Inflammatory macrophage (primary cell): ENCODE data around the gene GPC5.
"Not testable (repeated sequence)": the region's sequence is repeated elsewhere in the genome, so short reads cannot be mapped to it uniquely, and the experiment has no call there.

Experiments used
- DNase-seq, 2 donors: peaks; one replicate each; pipeline ENCODE4 v3.0.0-alpha.2; 2020 to 2022

GPC5 gene

DNA sequence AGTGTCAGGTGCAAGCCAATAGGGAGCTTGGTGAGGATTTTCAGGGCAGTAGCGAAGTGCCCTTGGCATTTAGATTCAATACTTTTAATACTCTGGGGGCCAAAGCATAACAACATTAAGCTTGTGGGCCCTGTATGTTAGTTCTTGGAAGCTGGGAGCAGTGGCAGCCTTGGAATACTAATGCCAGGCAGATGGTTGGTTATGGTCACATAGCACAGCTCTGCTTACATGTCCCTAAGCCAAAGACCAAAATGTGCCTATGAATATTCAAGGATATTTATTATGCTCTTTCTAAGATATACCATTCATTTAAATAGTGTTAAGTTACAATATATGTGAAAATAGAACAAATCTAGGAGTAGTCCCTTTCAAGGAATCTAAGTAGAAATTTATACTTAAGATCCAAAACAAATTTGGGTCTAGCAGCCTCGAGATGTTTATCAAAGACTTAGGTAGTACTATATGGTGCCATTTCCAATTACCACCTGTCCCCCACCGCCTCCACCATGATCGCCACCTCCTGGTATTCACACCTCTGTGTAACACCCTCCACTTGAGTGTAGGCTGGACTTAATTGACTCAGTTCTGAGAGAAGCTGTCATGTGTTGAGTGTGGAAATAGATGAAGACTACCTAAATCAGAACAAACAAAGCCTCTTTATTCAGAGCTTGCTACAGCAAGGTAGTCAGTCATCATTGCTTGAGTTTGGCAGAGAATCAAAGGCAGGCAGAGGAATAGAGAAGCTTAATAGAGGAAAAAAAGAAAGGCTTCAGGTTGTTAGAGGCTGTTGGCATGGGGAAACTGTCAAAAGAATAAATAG lies 261.0 kb downstream of the GPC5 start:
- DNase-seq, result no peak

DNA sequence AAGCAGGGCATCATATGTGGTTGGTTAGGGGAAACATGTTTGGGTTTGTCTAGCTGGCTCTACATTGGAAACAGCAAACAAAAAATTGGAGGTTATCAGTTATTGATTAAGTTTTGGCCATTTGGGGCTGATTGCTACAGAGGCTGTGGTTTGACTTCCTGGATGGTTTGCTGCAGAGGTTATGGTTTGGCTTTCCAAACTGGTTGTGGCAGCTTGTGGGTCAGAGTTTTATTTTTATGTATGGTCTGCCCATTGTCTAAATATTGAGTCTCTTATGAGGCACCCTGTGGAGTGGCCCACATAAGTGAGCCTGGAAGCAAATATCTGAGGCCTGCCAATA lies 261.6 kb downstream of the GPC5 start:
- DNase-seq, result no peak

DNA sequence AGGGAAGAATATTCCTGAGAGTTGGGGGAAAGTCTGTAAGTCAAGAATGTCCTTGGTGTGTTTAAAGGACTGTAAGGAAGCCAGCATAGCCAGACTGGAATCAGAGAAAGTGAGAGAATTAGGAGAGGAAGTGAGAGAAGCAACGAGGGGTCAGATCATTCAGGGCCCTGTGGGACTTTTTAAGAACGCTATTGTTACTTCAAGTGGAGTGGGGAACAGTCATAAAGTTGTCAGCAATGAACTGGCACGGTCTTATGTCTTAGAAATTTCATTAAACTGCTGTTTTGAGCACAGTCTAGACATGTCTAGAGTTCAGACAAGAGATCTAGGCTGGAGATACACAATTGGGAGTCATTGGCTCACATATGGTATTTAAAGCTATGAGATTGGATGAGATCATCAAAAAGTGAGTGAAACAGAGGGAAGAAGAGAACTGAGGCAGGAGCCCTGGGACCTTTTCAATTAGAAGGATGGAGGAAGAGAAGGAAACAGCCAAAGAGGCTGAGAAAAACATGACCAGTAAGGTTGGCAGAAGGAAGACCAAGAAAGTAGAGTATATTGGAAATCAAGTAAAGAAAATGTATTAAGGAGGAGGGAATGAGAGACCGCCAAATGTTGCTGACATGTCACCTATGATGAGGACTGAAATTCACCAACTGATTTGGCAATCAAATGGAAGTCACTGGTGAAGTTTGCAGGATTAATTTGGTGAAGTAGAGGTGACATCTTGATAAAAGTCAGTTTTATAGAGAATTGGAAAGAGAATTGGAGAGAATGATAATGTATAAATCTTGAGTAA lies 263.5 kb downstream of the GPC5 start:
- no peak for DNase-seq

DNA sequence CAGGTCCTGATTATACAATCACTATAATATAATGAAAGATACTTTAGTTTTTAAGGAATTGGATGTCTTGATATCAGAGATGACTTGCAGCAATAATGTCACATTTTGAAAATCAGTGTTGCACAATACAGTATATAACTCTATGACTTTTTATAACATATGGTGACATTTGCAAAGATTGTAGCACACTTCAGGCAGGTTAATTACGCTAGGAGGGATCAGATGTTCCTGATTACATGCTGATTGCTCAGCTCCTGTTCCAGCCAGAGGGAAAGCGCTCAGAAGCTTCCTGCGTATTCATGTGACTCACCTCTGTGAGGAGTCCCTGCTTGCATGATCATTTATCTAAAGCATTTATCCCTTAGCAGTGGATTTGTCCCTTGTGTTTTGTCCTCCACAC lies 265.6 kb downstream of the GPC5 start:
- no peak for DNase-seq

DNA sequence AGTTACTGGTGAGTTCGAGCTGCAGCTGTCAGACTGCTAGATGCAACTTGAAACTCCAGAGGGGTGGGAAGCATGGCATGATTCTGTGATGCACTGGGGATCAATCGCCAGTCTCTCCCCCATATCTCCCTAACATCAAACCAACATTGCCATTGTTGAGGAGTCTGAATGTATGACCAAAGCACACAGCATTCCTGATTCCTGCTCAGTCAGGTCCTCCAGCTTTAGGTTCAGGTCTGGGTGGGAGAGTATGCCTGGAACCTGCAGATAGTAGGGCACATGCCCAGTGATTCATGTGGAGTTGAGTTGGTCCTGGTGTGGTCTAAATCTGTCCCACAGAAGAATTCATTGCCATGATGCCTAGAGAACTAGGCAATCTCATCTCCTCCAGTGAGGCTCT lies 269.1 kb downstream of the GPC5 start:
- no peak for DNase-seq

DNA sequence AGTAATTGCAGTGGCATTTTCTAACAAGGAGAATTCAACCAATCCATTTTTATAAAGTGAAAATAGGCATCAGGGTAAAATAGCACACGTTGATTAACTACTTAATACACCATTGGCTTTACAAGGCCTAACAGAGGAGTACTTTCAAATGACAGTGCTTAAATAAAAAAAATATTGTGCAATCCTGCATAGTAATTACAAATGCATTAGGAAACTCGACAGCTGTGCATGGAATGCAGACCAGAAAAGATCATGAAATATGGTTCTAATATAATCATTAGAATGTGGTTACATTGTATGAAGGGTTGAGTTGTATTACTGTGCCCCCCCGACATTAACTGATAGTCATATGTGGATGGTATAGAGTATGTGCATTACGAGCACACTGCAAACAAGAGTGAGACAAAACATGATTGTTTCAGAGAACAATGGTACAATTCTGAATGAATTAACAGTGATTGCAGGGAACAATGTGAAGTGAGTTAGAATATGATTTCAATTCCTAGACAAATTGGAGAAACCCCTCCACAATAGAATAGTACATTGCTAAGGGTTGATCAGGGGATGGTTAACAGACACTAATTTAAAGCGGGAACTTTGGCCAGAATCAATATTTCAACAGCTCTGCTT lies 270.6 kb downstream of the GPC5 start:
- DNase-seq, result no peak

DNA sequence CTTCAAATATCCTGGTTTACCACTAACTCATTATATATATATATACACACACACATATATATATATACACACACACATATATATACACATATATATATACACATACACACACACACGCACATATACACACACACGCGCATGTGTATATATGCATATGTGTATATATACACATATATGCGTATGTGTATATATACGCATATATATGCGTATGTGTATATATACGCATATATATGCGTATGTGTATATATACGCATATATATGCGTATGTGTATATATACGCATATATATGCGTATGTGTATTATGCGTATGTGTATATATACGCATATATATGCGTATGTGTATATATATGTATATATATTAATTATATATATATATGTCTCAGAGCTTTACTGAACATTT lies 275.9 kb downstream of the GPC5 start:
- not testable (repeated sequence) for DNase-seq

DNA sequence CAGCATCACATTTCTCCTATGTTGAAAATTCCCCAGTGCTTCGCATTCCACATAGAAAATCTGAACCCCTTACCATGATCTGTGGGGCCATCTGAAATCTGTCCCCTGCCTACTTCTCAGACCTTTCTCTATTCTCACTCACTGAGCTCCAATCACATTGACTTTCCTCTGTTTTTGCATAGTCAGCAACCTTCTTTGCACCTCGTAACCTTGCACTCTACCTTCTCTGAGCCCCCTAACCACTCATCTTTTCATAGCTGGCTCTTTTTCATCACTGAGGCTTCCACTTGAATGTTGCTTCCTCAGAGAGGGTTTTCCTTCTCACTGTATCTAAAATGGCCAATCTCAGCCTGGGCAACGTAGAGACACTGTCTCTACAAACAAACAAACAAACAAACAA lies 286.3 kb downstream of the GPC5 start:
- no peak for DNase-seq

DNA sequence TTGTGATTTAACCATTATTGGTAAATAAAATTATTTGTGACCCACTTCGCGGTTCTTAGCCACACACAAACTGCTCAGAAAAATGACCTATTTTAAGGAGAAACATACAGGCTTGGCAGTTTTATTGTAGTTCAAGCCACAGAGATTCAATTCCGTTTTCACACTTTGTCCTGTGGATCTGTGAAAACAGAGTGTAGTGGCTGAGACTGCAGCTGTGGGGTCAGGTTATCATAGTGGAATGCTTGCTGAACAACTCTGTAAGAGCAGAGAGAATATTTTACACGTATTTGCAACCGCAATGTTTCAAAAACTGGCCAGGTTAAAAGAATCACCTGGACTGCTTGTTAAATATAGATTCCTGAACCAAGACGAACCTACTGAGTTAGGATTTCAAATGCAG lies 292.5 kb downstream of the GPC5 start:
- no peak for DNase-seq

DNA sequence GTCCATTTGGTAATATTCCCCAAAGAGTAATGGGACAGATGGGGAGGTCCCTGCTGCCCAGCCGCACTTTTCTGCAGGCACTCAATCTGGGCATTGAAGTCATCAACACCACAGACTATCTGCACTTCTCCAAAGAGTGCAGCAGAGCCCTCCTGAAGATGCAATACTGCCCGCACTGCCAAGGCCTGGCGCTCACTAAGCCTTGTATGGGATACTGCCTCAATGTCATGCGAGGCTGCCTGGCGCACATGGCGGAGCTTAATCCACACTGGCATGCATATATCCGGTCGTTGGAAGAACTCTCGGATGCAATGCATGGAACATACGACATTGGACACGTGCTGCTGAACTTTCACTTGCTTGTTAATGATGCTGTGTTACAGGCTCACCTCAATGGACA lies 295.0 kb downstream of the GPC5 start:
- DNase-seq, result no peak

DNA sequence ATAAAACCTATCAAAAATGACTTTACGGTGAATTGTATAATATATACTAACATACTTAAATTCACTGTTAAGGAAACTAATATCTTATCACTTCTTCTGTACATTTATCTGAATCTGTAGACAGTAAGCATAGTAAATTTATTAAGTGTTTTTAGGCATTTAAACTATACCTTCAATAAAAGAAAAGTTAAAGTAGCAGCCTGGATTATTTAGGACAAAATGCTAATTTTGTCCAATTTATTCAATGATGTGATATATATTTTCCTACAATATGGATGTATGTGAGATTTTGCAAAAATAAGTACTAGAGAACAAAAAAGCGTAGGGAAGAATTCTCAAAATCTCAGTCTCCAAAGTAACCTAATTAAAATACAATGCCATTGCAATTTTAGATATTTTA lies 299.9 kb downstream of the GPC5 start:
- no peak for DNase-seq

DNA sequence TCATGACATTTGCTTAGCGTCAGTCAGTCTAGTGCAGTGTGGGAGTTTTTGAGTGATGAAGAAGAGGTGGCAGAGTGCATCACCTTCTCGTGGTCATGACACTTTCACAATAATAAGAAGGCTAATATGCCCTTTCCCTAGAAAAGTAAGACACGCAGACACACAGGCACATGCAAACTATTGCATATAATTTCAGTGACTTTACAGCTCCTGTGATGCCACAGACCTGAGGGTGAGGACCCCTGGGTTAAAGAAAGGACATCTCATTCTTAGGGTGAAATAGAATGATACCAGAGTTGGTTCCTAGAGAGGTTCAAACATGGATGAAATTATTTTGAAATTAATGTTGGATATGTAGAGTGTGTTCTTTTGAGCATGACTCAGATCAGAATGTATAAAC lies 300.3 kb downstream of the GPC5 start:
- DNase-seq, result no peak

DNA sequence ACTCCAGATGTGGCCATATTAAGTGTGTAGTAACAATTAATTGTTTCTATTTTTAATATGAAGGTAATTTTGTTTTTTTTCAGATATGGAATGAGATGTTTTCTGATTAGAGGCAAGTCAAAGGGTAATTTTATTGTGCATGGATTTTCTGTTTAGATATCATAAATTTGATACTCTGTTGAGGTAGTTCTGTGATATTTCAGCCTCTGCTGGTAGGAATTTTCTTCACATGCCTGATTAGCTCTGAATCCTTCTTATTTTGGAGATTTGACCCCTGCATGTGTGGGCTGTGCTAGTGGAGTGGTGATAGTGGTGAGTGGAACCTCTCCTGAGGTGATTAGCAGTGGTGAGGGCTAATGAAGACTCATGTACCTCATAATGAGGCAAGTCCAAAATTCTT lies 301.4 kb downstream of the GPC5 start:
- no peak for DNase-seq

DNA sequence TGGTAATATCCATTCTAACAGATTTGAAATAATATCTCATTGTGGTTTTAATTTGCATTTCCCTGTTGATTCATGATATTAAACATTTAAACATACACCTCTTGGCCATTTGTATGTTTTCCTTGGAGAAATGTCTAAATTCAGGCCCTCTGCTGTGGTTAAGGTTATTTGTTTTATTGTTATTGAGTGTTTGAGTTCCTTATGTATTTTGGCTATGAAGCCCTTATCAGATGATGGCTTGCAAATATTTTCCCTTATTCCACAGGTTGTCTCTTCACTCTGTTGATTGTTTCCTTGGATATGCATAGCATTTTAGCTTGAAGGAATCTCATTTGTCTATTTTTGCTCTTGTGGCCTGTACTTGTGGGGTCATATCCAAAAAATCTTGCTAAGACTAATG lies 303.6 kb downstream of the GPC5 start:
- no peak for DNase-seq

DNA sequence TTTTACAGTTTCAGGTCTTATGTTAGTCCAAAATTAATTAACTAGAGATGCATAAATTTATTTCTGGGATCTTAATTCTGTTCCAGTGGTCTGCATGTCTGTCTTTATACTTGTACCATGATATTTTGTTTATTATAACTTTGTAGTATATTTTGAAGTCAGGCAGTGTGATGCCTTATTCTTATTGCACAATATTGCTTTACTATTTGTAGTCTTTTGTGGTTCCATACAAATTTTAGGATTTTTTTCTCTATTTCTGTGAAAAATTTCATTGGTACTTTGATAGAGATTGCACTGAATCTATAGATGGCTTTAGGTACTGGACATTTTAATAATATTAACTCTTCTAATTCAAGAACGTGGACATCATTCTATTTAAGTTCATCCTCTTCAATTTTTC lies 304.0 kb downstream of the GPC5 start:
- DNase-seq, result no peak

DNA sequence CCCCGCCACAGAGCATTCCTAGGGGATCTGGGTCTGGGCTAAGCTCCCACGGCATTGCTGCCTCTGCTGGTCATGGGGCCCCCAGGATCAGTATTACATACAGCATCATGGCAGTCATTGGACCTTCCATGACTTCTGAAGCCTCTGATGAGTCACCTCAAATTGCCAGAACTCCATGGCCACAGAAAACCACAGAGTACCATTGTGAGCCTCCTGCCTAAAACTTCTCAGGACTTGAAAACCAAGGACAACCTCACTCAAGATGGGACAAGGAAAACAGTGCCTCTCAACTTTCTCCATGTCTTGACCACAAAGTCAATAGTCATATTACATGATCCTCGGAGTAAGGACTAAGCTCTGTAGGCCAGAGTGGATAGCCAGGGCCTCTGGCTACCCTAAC lies 306.0 kb downstream of the GPC5 start:
- DNase-seq, result no peak

DNA sequence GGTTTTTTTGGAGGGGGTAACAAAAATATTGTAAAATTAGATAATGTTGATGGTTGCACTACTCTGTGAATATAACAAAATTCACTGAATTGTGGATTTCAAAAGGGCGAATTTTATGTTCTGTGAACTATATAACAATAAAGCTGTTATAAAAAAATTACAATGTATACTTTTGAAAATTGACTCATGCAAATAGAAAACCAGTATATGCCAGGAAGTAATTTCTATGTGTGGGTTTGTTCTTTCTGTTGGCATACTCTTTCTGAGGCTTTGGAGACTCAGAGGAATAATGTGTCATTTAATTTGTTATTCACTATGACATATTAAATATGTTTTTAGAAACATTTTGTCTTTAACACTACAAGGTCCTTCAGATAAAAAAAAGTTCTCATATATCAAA lies 310.1 kb downstream of the GPC5 start:
- DNase-seq, result no peak

DNA sequence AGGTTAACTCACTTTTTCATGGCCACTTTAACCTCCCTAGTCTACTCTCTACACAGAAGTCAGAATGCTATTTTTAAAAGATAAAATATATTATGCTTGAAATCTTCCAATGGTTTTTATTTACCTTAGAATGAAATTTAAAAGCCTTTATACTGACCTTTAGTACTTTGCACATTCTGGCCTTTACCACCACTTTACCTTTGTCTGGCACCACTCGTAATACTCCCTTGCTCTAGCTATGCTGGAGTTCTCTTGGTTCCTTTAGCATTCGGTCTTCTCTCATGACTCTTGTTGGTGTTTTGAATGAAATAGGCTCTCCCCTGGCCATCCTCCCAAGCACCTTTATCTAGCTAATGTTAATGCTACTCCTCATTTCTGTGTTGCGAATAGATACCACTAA lies 310.8 kb downstream of the GPC5 start:
- no peak for DNase-seq

DNA sequence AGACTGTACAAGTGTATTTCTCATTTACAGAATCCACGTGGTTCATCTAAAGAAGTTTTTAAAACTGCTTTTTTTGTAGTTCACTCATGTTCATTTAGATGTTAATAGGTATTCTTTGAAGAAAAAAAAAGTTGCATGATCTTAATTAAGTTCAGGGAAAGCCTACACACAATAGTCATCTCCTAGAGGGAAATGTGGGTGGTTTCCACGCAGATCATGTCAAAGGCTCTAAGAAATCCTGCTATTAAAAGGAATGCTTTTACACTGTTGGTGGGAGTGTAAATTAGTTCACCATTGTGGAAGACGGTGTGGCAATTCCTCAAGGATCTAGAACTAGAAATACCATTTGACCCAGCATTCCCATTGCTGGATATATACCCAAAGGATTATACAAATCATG lies 312.3 kb downstream of the GPC5 start:
- DNase-seq, result no peak

DNA sequence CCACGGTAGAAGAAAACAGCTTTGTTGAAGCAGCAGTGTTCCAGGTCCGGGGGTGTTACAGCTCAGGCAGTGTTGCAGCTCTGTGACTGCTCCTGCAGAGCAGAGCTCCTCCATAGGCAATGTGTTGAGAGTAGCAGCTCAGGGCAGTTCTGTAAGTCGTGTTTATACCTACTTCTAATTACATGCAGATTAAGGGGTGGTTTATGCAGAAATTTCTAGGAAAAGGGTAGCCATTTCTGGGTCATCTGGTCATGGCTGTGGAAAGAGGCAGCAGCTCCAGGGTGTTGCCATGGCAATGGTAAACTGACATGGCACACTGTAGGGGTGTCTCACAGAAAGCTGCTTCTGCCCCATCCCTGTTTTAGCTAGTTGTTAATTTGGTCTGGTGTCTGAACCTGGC lies 316.4 kb downstream of the GPC5 start:
- no peak for DNase-seq

DNA sequence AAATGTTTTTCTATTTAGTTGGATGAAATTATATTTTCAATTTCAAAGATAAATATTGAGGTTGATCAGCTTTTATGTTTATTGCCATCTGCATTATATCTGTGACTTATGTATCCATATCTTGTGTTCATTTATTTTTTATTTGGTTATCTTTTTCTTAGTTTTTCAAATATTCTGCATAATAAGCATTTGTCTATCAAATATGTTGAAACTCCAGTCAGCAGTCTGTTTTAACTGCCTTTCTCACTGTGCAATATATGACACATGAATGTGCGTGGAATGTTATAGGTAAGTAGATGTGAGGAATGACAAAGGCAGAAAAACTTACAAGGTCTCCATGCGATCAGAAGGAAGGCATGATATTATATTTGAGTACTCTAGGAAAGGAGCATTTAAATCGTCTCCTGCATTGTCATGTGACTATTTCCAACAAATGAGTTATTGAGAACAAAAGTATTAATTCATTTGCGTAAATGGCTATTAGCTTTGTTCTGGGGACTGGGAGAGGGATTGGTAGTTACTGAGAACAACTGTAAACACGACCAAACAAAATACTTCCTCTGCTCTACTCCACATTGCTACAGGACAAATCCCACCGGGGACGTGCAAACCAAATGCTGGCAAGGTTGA lies 318.1 kb downstream of the GPC5 start:
- no peak for DNase-seq

DNA sequence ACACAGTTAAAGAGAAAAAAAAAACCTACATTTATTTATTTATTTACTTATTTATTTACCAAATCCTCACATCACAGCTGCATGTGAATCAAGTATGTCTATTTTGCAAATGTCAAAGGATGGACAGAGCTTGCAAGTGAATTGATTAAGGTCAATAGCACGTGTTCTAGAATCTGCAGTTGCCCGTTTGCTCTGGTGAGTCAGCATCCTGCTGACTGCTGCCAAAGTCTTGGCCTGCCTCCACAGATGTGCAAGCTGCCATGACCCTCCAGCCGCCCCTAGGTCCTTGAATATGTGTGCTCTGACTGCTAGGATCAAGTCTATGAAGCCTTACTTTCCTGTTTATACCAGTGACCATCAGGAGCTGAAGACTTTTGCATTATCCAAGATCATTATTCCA lies 320.6 kb downstream of the GPC5 start:
- DNase-seq, result no peak

DNA sequence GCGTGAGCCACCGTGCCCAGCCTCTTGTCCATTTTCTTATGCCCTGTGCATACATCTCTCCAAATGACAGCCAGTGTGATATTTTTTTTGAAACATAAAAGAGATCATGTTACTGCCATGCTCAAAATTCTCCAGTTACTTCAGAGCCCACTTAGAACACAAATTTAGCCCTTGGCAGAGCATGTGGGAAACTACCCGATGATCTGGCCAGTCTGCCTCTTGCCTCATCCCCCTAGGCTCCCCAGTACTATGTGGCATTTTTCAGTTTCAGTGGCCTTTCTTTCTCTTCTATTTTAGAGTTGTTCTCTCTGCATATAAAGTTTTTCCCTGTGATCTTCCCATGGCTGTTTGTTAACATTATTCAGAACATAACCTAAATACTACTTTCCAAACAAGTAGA lies 323.0 kb downstream of the GPC5 start:
- DNase-seq, result no peak
